ENCODE data around the gene TMEM225B.
A peak's percentile ranks its signal among the peaks of the same experiment; 100 is the strongest.
"Not testable (repeated sequence)": the region's sequence is repeated elsewhere in the genome, so short reads cannot be mapped to it uniquely, and the experiment has no call there.

TMEM225B gene

DNA sequence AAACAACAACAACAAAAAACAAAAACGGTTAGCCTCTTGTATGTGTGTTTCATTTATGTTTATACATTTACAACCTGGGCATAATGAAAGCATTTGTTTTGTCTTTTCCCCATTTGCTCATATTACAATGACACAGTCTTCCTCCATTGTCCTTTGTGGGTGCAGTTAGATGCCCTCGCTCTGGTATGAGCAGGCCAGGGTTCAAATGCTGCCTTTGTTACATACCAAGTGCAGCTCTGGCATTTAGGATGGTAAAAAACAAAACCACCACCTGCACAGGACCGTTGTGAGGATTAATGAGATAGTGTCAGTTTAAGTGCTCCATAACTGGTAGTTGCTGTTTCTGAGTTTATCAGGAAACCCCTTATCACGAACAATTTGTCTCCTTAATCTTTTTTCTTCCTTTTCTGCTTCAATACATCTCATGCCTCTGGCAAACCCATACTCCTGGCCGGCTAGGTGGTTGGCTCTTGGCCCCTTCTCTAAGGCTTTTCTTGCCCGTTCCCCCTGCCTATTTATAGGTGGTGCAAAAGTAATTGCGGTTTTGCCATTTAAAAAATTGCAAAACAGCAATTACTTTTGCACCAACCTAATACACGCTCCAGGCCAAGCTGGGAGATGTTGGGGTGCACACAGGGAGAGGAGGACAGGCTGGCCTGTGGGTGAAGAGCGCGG is 18.6 kb upstream of the TMEM225B start:
- no peak for DNase-seq (ENCODE audit: low read depth)

GRCh38 chr7:99579956-99580777 is 17.9 kb upstream of the TMEM225B start:
- DNase-seq (ENCODE audit: low read depth) = peak; percentile 55

DNA sequence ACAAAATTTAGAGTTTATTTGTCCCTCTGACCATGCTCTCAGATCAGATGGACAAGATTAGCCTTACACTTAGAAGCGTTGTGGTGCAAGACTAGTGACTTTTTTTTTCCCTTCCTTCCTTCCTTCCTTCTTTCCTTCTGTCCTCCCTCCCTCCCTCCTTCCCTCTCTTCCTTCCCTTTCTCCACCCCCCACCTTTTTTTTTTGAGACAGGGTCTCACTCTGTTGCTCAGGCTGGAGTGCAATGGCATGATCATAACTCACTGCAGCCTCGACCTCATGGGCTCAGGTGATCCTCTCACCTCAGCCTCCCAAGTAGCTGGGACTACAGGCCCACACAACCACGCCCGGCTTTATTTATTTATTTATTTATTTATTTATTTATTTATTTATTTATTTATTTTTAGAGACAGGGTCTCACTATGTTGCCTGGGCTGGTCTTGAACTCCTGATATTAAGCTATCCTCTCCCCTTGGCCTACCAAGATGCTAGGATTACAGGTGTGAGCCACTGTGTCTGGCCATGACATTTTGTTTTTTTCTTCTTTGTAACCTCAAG is 17.2 kb upstream of the TMEM225B start:
- DNase-seq (ENCODE audit: low read depth) = not testable (repeated sequence)

DNA sequence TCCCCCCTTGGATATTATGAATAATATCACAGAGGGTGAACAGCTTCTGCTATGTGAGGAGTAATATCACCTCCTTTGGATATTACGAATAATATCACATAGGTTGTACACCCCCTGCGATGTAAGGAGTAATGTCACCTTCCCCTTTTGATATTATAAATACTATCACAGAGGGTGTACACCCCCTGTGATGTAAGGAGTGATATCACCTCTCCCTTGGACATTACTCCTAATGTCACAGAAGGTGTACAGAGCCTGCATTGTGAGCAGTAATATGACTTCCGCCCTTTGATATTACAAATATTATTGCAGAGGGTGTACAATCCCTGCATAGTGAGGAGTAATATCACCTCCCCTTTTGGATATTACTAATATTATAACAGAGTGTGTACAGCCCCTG is 9.2 kb upstream of the TMEM225B start:
- DNase-seq (ENCODE audit: low read depth) = no peak

- DNase-seq (ENCODE audit: low read depth) = no peak
Observed at GRCh38 chr7:99594948-99595745, 2.9 kb upstream of the TMEM225B start.

GRCh38 chr7:99596408-99596955 is 1.6 kb upstream of the TMEM225B start:
- DNase-seq (ENCODE audit: low read depth) = no peak

- DNase-seq (ENCODE audit: low read depth) = no peak
Observed at GRCh38 chr7:99599836-99600235, 1.8 kb downstream of the TMEM225B start.

GRCh38 chr7:99601656-99602310 is 3.7 kb downstream of the TMEM225B start:
- DNase-seq (ENCODE audit: low read depth) = no peak

DNA sequence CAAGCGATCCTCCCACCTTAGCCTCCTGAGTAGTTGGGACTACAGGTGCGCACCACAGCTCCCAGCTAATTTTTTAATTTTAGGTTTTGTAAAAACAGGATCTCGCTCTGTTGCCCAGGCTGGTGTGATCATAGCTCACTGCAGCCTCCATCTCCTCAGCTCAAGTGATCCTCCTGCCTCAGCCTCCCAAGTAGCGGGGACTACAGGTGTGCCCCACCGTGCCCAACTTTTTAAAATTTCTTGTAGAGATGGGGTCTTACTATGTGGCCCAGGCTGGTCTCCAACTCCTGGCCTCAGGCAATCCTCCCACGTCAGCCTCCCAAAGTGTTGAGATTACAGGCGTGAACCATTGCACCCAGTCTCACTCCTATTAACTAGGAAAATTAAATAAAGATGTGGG is 7.5 kb downstream of the TMEM225B start:
- no peak for DNase-seq (ENCODE audit: low read depth)

DNA sequence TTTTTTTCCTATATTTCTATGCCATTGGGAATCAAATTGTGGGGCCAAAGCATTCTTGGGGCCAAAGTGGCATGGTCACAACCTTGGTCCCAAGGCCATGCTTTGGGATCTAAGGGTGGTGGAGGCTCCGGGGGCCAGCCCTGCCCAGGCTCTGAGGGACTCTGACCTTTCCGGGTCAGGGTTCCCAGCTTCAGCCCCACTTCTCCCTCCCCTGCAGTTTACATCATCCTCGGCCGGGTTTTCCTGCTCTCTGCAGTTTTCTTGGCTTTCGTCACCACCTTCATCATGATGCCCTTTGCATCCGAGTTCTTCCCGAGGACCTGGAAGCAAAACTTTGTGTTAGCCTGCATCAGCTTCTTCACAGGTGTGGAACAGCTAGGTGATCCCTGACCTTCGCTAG is 8.5 kb downstream of the TMEM225B start:
- DNase-seq (ENCODE audit: low read depth) = no peak

- no peak for DNase-seq (ENCODE audit: low read depth)
Observed at GRCh38 chr7:99607548-99607947, 9.5 kb downstream of the TMEM225B start.

GRCh38 chr7:99614495-99614894 is 16.4 kb downstream of the TMEM225B start:
- no peak for DNase-seq (ENCODE audit: low read depth)

- no peak for DNase-seq (ENCODE audit: low read depth)
Observed at GRCh38 chr7:99615989-99616358, 17.9 kb downstream of the TMEM225B start.

- DNase-seq (ENCODE audit: low read depth) = peak; percentile 94
Observed at GRCh38 chr7:99616359-99617191, 18.5 kb downstream of the TMEM225B start, which contains the start of gene ZSCAN25. Gene ZSCAN25 (plus strand): TSS chr7:99616946. CDS start chr7:99619607, 2,661 bp downstream.

DNA sequence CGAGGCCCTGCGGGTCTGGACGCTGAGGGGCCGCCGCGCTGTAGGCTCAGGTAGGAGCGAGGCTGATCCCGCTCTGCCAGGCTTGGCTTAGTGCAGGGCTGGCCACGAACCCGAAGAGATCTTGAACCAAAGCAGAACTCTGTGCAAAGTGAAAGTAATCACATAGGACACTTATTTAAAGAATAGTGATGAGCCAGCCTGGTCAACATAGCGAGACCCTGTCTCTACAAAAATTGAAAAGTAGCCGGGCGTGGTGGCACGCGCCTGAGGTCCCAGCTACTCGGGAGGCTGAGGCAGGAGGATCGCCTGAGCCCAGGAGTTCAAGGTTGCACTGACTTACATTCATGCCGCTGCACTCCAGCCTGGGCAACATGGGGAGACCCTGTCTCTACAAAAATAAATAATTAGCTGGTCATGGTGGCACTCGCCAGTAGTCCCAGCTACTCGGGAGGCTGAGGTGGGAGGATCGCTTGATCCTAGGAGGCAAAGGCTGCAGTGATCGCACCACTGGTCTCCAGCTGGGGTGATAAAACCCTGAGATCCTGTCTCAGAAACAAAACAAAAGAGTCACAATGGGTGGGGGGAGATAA is 19.2 kb downstream of the TMEM225B start:
- DNase-seq (ENCODE audit: low read depth) = no peak

- peak; percentile 98 for DNase-seq (ENCODE audit: low read depth)
Observed at GRCh38 chr7:99618726-99619125, 20.7 kb downstream of the TMEM225B start.

DNA sequence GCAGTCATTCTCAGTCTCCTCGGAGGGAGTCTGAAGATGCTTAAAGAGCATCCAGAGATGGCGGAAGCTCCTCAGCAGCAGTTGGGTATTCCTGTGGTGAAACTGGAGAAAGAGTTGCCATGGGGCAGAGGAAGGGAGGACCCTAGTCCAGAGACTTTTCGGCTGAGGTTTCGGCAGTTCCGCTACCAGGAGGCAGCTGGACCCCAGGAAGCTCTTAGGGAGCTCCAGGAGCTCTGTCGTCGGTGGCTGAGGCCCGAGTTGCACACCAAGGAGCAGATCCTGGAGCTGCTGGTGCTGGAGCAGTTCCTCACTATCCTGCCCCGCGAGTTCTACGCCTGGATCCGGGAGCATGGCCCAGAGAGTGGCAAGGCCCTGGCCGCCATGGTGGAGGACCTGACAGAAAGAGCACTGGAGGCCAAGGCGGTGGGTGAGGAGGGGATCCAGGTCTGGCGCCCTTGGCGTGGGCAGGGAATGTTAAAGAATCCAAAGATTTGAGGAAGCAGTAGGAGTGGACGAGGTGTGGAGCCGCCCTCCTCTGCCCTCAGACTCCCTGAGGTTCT is 21.6 kb downstream of the TMEM225B start:
- DNase-seq (ENCODE audit: low read depth) = no peak

DNA sequence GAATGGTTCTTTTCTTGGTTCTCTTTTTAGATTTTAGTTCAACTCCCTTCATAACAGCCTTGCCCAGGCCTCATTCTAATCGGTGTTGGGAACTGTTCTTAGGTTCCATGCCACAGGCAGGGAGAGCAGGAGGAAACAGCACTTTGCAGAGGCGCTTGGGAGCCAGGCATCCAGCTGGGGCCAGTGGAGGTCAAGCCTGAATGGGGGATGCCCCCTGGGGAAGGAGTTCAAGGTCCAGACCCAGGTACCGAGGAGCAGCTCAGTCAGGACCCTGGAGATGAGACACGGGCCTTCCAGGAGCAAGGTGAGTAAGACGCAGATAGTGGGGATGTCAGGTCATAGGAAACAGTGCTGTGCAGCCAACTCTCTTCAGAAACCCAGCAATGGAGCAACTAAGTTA is 23.2 kb downstream of the TMEM225B start:
- no peak for DNase-seq (ENCODE audit: low read depth)

DNA sequence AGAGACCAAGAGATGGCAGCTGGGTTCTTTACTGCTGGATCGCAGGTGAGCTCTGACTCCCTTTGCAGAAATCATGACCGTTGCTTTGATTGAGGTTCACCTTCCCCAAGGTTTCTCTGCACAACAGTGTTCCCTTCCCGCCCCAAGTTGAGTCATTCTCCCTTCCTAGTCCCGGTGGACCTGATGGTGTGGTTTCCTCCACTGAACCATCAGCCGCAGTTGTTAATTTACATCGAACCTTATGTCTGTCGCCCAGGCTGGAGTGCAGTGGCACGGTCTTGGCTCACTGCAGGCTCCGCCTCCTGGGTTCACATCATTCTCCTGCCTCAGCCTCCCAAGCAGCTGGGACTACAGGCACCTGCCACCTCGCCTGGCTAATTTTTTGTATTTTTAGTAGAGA is 24.5 kb downstream of the TMEM225B start:
- DNase-seq (ENCODE audit: low read depth) = no peak
